Stimulated activated CD8-positive, alpha-beta memory T cell treated with anti-CD3 and anti-CD28 coated beads, Interleukin-7, amount 100 ng/mL, for 24 hours (primary cell): ENCODE data around the gene SHOC2.
A peak's percentile ranks its signal among the peaks of the same experiment; 100 is the strongest.
"Not testable (repeated sequence)": the region's sequence is repeated elsewhere in the genome, so short reads cannot be mapped to it uniquely, and the experiment has no call there.

Experiments
- DNase-seq: peaks from one replicate; pipeline ENCODE4 v3.0.0-alpha.2; 2020; ENCODE audit warnings: low read depth

SHOC2 gene

DNA sequence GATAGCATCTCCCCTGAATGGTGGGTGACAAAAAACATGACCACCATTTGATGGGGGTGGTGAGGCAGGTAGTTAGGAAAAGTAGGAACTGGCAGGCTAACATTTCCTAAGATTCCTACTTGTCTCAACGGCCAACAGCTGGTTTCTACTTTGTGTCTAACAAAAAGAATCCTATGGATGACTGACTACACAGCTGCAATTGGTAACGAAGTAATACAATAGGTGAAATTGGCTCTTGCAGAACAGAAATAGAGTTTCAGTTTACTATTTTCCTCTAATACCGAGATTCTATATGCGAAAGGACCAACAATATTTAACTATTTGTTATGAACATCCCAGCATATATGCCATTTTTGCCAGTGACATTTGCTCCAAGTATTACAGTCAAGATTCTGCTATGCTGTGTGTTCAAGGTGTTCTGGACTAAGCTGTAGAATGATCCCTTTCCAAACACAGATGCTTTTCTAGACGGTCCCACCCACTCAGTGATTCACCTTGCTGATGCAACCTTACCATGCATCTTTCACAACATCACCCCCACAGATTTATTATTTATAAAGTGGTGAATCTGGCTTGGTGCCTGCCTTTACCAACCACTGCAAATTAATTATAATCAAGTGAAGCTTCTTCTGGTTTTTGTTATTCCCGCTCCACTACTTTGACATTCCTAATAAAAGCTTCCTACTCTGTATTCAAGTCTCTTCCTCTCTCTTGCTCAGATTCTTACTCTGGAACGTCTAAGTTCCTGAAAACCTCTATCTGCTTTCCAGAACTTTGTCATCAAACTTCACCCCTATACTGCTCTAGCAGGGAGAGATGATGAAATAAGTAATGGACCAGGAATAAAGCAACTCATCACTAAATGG lies 17.2 kb upstream of the SHOC2 start:
- no peak for DNase-seq

DNA sequence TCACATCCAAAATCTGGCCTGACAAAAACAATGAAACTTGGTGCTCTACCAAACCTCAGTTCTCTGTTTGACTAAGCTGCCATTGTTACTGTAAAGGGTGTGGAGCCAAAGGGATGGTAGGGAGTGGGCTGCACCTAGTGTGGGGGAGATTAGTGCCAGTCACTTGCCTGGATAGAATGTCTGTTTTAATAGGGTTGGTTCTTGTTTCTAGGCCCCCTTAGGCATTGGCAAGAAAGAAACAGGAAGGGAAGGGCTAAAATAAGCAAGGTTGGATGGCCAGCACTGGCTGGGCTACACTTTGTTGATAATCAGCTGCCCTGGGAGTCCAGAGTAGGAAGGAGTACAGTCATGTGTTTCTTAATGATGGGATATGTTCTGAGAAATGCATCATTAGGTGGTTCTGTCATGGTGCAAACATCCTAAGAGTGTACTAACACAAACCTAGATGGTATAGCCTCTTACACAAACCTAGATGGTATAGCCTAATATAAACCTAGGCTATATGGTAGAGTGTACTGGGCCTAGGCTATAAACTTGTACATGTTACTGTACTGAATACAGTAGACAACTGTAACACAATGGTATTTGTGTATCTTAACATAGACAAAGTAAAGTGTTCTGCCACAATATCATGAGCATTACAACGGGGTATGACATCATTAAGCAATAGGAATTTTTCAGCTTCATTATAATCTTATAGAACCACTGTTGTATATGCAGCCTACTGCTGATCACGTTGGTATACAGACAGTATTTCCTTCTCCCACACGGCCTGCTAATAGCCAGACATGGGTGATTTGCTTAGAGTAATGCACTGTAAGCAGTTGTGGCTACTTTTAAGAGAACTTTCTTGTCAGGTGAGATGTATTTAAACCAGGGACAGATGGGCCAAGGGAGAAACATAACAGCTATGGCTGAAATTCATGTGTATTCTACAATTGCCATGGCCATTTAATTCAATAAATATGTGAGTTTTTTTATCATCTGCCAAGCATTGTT lies 15.8 kb upstream of the SHOC2 start:
- DNase-seq: no peak

- no peak for DNase-seq
Measured at GRCh38 chr10:110910138-110910537, 9.3 kb upstream of the SHOC2 start.

GRCh38 chr10:110912374-110912773 lies 7.0 kb upstream of the SHOC2 start:
- no peak for DNase-seq

DNA sequence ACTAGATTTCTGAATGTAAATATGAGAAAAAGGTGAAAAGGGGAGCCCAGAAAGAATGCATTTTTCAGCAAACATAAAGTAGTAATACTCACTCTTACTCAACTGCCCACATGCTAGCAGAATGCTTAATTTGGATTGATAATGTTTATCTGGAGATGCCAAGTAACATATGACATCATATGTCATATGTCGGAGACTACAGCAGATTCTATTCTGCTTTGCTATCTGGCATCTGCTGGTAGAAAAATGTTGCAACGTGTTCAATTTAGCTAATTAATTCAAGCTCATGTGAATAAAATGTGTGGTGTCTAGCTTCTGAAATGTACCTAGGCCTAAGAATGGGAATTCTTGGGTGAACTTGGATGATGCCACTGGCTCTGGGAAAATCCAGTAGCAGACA lies 5.0 kb upstream of the SHOC2 start:
- DNase-seq: no peak

DNA sequence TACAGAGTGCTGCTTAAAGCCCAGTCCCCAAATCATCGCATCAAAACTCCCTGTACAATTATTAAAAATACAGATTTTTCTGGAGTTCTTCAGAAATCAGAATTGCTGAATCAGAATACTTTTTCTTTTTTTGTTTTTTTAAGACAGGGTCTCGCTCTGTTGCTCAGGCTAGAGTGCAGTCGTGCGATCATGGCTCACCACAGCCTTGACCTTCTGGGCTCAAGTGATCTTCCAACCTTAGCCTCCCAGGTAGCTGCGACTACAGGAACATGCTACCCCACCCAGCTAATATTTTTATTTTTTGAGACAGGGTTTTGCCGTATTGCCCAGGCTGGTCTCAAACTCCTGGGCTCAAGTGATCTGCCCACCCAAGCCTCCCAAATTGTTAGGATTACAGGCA lies 4.4 kb upstream of the SHOC2 start:
- DNase-seq: no peak

DNA sequence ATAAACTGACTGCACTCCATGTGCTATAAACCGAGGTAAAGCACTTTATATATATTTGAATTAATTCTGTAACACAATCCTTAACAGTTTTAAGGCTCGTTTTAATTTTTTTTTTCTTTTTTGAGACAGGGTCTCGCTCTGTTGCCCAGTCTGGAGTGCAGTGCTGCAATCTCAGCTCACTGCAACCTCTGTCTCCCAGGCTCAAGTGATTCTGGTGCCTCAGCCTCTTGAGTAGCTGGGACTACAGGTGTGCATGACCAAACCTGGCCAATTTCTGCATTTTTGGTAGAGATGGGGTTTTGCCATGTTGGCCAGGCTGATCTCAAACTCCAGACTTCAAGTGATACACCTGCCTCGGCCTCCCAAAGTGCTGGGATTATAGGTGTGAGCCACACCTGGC lies 3.8 kb upstream of the SHOC2 start:
- DNase-seq: not testable (repeated sequence)

- DNase-seq: no peak
Measured at GRCh38 chr10:110916554-110917346, 2.7 kb upstream of the SHOC2 start.

- DNase-seq: peak; percentile 69
Measured at GRCh38 chr10:110918269-110918642, 1.1 kb upstream of the SHOC2 start.

- DNase-seq: no peak
Measured at GRCh38 chr10:110918643-110919348, 608 bp upstream of the SHOC2 start, which contains the start of gene BBIP1. Gene BBIP1 (minus strand): TSS chr10:110919180. CDS start chr10:110918157, 1,023 bp downstream.

DNA sequence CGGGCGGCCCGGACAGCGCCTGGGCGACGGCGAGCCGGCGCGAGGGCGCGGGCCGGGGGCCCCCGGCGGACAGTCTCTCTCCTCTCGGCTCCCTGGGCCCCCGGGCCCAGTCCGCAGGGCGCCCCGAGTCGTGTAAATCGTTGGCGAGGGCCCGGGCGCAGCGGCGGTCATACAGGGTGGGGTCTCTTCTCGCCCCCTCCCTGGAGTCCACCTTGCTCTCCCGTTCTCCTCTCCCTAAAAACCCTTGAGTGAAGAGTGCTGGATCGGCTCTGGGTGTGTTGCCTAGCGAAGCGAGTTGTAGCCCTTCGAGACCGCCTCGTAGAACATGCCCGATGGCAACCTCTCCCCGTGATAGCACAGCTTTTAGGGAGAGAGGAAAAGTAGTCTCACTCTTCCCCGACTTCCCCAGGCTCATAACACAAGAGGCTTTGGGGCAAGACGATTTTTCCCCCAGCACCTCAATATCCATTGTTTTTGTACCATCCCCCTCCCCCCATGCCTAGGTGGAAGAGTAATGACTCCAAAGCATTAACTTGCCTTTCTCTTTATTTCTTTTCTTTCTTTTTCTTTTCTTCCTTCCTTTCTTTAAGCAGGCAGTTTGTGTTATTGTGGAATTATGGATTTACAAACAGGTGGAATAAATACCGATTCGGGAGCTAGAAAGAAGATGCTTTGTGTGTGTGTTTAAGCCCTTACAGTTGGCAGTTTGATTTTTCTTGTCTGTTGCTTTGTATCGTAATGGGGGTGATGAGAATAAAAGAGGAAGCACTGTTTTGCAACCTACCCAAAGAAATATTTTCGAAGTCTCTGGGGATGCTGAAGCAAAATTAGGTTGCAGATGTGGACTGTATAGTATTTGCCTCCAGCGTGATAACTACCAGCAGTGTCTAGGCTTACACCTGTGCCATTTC lies 822 bp downstream of the SHOC2 start:
- no peak for DNase-seq

DNA sequence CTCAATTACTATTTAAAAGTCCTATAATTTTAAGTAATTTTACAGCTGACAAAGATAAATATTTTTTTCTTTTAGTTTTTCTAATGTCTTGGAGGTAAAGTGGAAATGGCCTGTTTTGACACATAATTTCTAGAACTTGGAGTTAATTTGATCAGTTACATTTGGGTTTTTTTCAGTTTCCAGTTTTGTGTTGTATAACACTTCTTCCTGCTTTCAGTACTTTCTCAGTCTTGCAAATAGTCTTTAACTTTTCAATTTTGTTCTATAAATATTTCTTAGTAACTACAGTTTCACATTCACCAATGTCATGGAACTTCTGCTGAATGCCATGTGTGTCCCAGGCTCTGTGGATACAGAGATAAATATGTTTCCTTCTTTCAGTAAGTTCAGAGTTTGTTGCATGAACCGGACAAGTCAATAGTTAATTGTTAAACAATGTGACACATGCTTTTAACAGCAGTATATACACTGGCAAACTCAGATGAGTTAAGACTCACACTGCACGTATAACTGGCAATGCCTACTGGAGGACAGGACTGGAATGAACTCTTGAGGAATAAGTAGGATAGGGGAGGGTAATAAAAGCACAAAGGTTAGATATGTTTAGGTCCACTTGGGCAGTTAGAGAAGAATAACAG lies 4.6 kb downstream of the SHOC2 start:
- no peak for DNase-seq

- no peak for DNase-seq
Measured at GRCh38 chr10:110927461-110927860, 8.1 kb downstream of the SHOC2 start.

GRCh38 chr10:110931769-110932381 lies 12.5 kb downstream of the SHOC2 start:
- DNase-seq: no peak

- DNase-seq: no peak
Measured at GRCh38 chr10:110932505-110933180, 13.2 kb downstream of the SHOC2 start.

- DNase-seq: no peak
Measured at GRCh38 chr10:110936757-110937156, 17.4 kb downstream of the SHOC2 start.

GRCh38 chr10:110939419-110939818 lies 20.0 kb downstream of the SHOC2 start:
- DNase-seq: no peak

DNA sequence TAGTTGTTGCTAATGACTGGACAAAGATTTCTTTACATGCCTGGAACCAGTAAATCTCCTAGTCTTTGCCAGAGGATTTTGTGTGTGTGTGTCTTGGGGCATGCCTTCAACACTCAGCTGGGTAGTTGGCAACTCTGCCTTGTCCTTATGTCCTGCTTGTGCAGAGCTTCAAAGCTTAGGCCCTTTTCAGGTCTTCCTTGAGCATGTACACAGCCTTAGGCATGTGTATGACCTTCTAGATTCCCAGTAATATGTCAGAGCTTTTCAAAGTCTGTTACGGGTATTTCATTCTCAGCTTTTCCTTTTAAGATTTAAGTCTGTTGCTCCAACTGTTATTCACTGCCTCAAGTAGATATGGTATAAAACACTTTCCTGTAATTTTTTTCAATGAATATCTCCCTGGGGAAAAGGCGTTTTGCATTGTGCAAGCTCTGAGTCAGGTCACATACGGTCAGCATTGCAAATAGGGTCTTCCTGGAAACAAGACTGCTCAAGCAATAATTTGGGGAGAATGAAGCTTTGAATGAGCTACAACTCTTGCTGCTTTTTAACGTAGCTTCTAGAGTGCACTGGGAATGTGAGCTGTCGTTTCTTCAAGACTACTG lies 25.5 kb downstream of the SHOC2 start:
- no peak for DNase-seq
